Measurements from ENCODE around the gene MED13.

- no peak for TF ChIP-seq POLR2A (IDR thresholded peaks at IDR 0.05; ENCODE audit: extremely low read depth, insufficient read length)
- TF ChIP-seq, protein P1, sequence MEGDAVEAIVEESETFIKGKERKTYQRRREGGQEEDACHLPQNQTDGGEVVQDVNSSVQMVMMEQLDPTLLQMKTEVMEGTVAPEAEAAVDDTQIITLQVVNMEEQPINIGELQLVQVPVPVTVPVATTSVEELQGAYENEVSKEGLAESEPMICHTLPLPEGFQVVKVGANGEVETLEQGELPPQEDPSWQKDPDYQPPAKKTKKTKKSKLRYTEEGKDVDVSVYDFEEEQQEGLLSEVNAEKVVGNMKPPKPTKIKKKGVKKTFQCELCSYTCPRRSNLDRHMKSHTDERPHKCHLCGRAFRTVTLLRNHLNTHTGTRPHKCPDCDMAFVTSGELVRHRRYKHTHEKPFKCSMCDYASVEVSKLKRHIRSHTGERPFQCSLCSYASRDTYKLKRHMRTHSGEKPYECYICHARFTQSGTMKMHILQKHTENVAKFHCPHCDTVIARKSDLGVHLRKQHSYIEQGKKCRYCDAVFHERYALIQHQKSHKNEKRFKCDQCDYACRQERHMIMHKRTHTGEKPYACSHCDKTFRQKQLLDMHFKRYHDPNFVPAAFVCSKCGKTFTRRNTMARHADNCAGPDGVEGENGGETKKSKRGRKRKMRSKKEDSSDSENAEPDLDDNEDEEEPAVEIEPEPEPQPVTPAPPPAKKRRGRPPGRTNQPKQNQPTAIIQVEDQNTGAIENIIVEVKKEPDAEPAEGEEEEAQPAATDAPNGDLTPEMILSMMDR (IDR thresholded peaks at IDR 0.05; ENCODE audit: low read depth, low read length) = no peak
Measured at GRCh38 chr17:62045517-62045916, 19.6 kb downstream of the MED13 start.
